Heart left ventricle (tissue), 16 donors: ENCODE data around the gene EOMES. TPM values are rescaled to one million over a fixed set of nuclear protein-coding genes. Genes with fewer than 3 reads are reported as not detected.

ENCODE experiments used
- ATAC-seq, 4 donors: fragments of 200-7000 bp; cut with Tn5 transposase; one replicate each; pipeline ENCODE4 v1.9.1; 2020 to 2022; ENCODE audit warnings: moderate library complexity in 4 of 4, mild to moderate bottlenecking in 3 of 4, moderate number of reproducible peaks in 1 of 4
- DNase-seq, 5 donors: peaks; one replicate each; pipeline ENCODE4 v3.0.0-alpha.2; 2020
- H3K27ac ChIP-seq, 12 donors: fragments of 200-600 bp; sonication (generic) in 4 of 12; one replicate each; pipeline versions ENCODE4 v1.5.0 to v1.8.0; 2016 to 2022; ENCODE audit warnings: mild to moderate bottlenecking in 2 of 12
- H3K27me3 ChIP-seq, 9 donors: fragments of 200-600 bp; sonication (generic) in 2 of 9; one replicate each; pipeline versions ENCODE4 v1.5.1 to v1.8.0; 2016 to 2022; ENCODE audit warnings: mild to moderate bottlenecking in 3 of 9
- H3K36me3 ChIP-seq, 9 donors: fragments of 200-600 bp; sonication (generic) in 2 of 9; one replicate each; pipeline versions ENCODE4 v1.5.0 to v1.8.0; 2018 to 2022; ENCODE audit warnings: mild to moderate bottlenecking in 2 of 9
- H3K4me1 ChIP-seq, 12 donors: fragments of 200-600 bp; sonication (generic) in 4 of 12; one replicate each; pipeline versions ENCODE4 v1.5.0 to v1.8.0; 2016 to 2022; ENCODE audit warnings: mild to moderate bottlenecking in 3 of 12
- H3K4me3 ChIP-seq, 12 donors: fragments of 200-600 bp; sonication (generic) in 4 of 12; one replicate each; pipeline versions ENCODE4 v1.5.0 to v1.8.0; 2017 to 2022; ENCODE audit warnings: mild to moderate bottlenecking in 9 of 12, moderate library complexity in 4 of 12
- H3K9me3 ChIP-seq, 12 donors: fragments of 200-600 bp; sonication (generic) in 4 of 12; one replicate each; pipeline versions ENCODE4 v1.5.0 to v1.8.0; 2016 to 2022; ENCODE audit warnings: mild to moderate bottlenecking in 1 of 12
- CTCF ChIP-seq, 12 donors: fragments of 200-600 bp; sonication (generic) in 4 of 12; IDR thresholded peaks; one replicate each; pipeline versions ENCODE4 v1.5.0 to v1.8.0; 2018 to 2022; ENCODE audit warnings: antibody characterized with exemption in 12 of 12, mild to moderate bottlenecking in 5 of 12
- POLR2A ChIP-seq, 2 donors: fragments of 450-650 bp; IDR thresholded peaks; one replicate each; pipeline ENCODE4 v1.6.1; 2017; ENCODE audit warnings: antibody characterized with exemption in 2 of 2, mild to moderate bottlenecking in 2 of 2, moderate library complexity in 2 of 2
- WGBS, 4 donors: extraction: QIAGEN DNeasy Blood & Tissue Kit in 2 of 4; methylation state at CpG; one replicate each; pipeline versions ENCODE4 v1.1.5 to v1.1.7; 2013 to 2018; 5-methylcytosine and 5-hydroxymethylcytosine counted together
- intact Hi-C, 10 donors: fragments of 100-400 bp; cut with DNase I; formaldehyde crosslinking; loops; one replicate each; pipeline versions ENCODE4 v1.11.1 to v1.14.2; 2022
- polyA plus RNA-seq, 2 donors: library from polyadenylated mRNA; stranded (reverse); fragments of 200-250 nt; gene quantifications; one replicate each; pipeline ENCODE4 v1.2.3, GENCODE V29; 2013
- total RNA-seq, 9 donors: library from RNA; depleted of rRNA in 2 of 9; stranded (reverse); fragments of >200 nt in 2 of 9; fragmentation: NEBNext Ultra II Directional in 3 of 9; extraction: Animal tissue kit (Norgen Biotek cat#: 25700) in 3 of 9; gene quantifications; one replicate each; pipeline versions ENCODE4 v1.1.0 to v1.2.4, GENCODE V29; 2016 to 2023
- donor health status: ischemic (EF 13 %, LVEDD 7.1; RV severe dilation, severe dysfunction).
- donor health status: healthy with polysubstance abuse.
- donor health status: DM: no; HTN: yes; CAD: no.
- donor health status: DM: no; HTN: no; CAD: no.
- donor health status: ischemic (EF 25% LVEDD 6.9; RV normal size, moderate dysfunction).
- donor health status: ischemic (EF 25% LVEDD 5.7; RV mildly dilated, moderate dysfunction).
- donor health status: healthy.
- donor health status: DM: yes; HTN: yes; CAD: no.
- donor health status: ischemic (EF 35%, LVEDD 5.7; RV mildly dilated, moderate dysfunction).
- donor health status: nonischemic (EF 11% LVEDD 7.7; RV severe dilation, severe dysfunction).
- donor health status: DM: yes; HTN: yes; CAD: no.
- donor health status: PGD.
- donor health status: ischemic (EF 29% LVEDD 5.4; RV normal size, mild dysfunction).
- donor health status: nonischemic (EF 23%, LVEDD 6.1; RV moderate dilation, normal function).

EOMES gene
- total and polyA plus RNA-seq, 11 donors, result 0.04 to 2.1 (median 0.13) TPM; not detected in 3

GRCh38 chr3:27723815-27724458 lies 1.8 kb upstream of the EOMES start:
- peak overlapping the region in 10 of 12 donors; percentile 2 to 62 (median 20) for H3K4me3 ChIP-seq
- DNase-seq (no peak), ATAC-seq (no peak)
- H3K27ac ChIP-seq, result no peak overlapping the region
- no peak for TF ChIP-seq CTCF (IDR thresholded peaks at IDR 0.05)
- no peak for TF ChIP-seq POLR2A (IDR thresholded peaks at IDR 0.05)
- intact Hi-C loops, result no loop called here
- no peaks in the 10 kb centered on the region for H3K36me3 ChIP-seq
- H3K27me3 ChIP-seq, result peaks cover 67 to 100% (median 97%) of the 10 kb centered on the region in 9 donors
- H3K4me1 ChIP-seq, result peaks cover 0 to 47% (median 25%) of the 10 kb centered on the region in 12 donors
- no peaks in the 10 kb centered on the region for H3K9me3 ChIP-seq
- 4 to 8% (median 4%) methylated on average over 35 to 37 of the region's 37 CpGs for WGBS, 4 donors

GRCh38 chr3:27723456-27723814 lies 1.3 kb upstream of the EOMES start:
- peaks cover 66 to 100% (median 97%) of the 10 kb centered on the region in 9 donors for H3K27me3 ChIP-seq
- no peak for ATAC-seq
- 3 to 5% (median 3%) methylated on average over 15 of the region's 15 CpGs for WGBS, 4 donors

GRCh38 chr3:27723001-27723445 lies 900 bp upstream of the EOMES start:
- Histone ChIP-seq H3K27ac (no peak overlapping the region), H3K9me3 (no peaks in the 10 kb centered on the region), H3K27me3 (peaks cover 65 to 100% (median 96%) of the 10 kb centered on the region in 9 donors), H3K4me3 (peak overlapping the region in 9 of 12 donors; percentile 6 to 62 (median 28)), H3K4me1 (peaks cover 0 to 38% (median 21%) of the 10 kb centered on the region in 12 donors), H3K36me3 (no peaks in the 10 kb centered on the region)
- 3 to 18% (median 6%) methylated on average over 13 of the region's 13 CpGs for WGBS, 4 donors
- no peak for DNase-seq
- intact Hi-C loops, result no loop called here
- ATAC-seq, result no peak
- no peak for TF ChIP-seq CTCF (IDR thresholded peaks at IDR 0.05)
- TF ChIP-seq POLR2A (IDR thresholded peaks at IDR 0.05), result no peak

More at GRCh38 chr3:27723456-27723814, 1.3 kb upstream of the EOMES start:
- TF ChIP-seq POLR2A (IDR thresholded peaks at IDR 0.05) (no peak), CTCF (IDR thresholded peaks at IDR 0.05) (no peak)
- intact Hi-C loops, result no loop called here
- DNase-seq, result no peak
- peak overlapping the region in 10 of 12 donors; percentile 2 to 62 (median 20) for H3K4me3 ChIP-seq
- peaks cover 0 to 42% (median 22%) of the 10 kb centered on the region in 12 donors for H3K4me1 ChIP-seq
- no peaks in the 10 kb centered on the region for H3K9me3 ChIP-seq
- no peak overlapping the region for H3K27ac ChIP-seq
- no peaks in the 10 kb centered on the region for H3K36me3 ChIP-seq

GRCh38 chr3:27720899-27721716 lies 1.0 kb downstream of the EOMES start:
- WGBS, 4 donors, result 2 to 6% (median 4%) methylated on average over 36 to 64 of the region's 64 CpGs
- peak in 1 of 5 donors; percentile 52 for DNase-seq
- Histone ChIP-seq H3K4me3 (peak overlapping the region; percentile 29 to 62 (median 44)), H3K9me3 (no peaks in the 10 kb centered on the region), H3K27ac (peak overlapping the region in 1 of 12 donors; percentile 70), H3K27me3 (peaks cover 58 to 100% (median 87%) of the 10 kb centered on the region in 9 donors), H3K36me3 (no peaks in the 10 kb centered on the region), H3K4me1 (peaks cover 0 to 36% (median 21%) of the 10 kb centered on the region in 12 donors)
- intact Hi-C loops, result no loop called here
- no peak for TF ChIP-seq POLR2A (IDR thresholded peaks at IDR 0.05)
- TF ChIP-seq CTCF (IDR thresholded peaks at IDR 0.05), result peak in 3 of 12 donors; percentile 8 to 33 (median 12)
- ATAC-seq, result peak in 2 of 4 donors; percentile 43 to 52
